DOHH2 (cell line): ENCODE measurements around the gene HSD3B2.

Experiments
- H3F3A ChIP-seq: fragments of 200-600 bp; sonication (generic), shearing (Covaris generic); 2 replicates; pipeline ENCODE4 v1.6.0; 2016; ENCODE audit warnings: antibody characterized with exemption, mild to moderate bottlenecking; ENCODE audit not compliant: control insufficient read depth, insufficient read depth
- H3K27ac ChIP-seq: fragments of 200-600 bp; sonication (generic); 2 replicates; pipeline ENCODE4 v1.5.1; 2014; ENCODE audit warnings: low read depth, mild to moderate bottlenecking, low read length, moderate library complexity
- H3K27me3 ChIP-seq: fragments of 200-600 bp; sonication (generic); 2 replicates; pipeline ENCODE4 v1.6.1; 2014; ENCODE audit warnings: mild to moderate bottlenecking, low read length, mixed read lengths; ENCODE audit not compliant: control insufficient read depth
- H3K36me3 ChIP-seq: fragments of 200-600 bp; sonication (generic); 2 replicates; pipeline ENCODE4 v1.6.1; 2014; ENCODE audit warnings: mild to moderate bottlenecking, low read length, moderate library complexity, mixed read lengths; ENCODE audit not compliant: control insufficient read depth
- H3K4me1 ChIP-seq: fragments of 200-600 bp; sonication (generic); 2 replicates; pipeline ENCODE4 v1.6.1; 2014; ENCODE audit warnings: mild to moderate bottlenecking, low read length, mixed read lengths; ENCODE audit not compliant: control insufficient read depth
- H3K4me2 ChIP-seq: fragments of 200-600 bp; sonication (generic); 2 replicates; pipeline ENCODE4 v1.6.0; 2014; ENCODE audit warnings: mild to moderate bottlenecking, low read length, moderate library complexity
- H3K4me3 ChIP-seq: fragments of 200-600 bp; sonication (generic); 2 replicates; pipeline ENCODE4 v1.5.1; 2014; ENCODE audit warnings: mild to moderate bottlenecking, low read length, mixed read lengths
- H3K79me2 ChIP-seq: fragments of 200-600 bp; sonication (generic); 2 replicates; pipeline ENCODE4 v1.6.1; 2014; ENCODE audit warnings: mild to moderate bottlenecking, low read length, mixed read lengths; ENCODE audit not compliant: control insufficient read depth
- H3K9me2 ChIP-seq: fragments of 200-600 bp; sonication (generic); replicated peaks from 2 replicates; pipeline ENCODE4 v1.6.1; 2014; ENCODE audit warnings: mild to moderate bottlenecking, low read length, mixed read lengths; ENCODE audit not compliant: control insufficient read depth
- H3K9me3 ChIP-seq: fragments of 200-600 bp; sonication (generic); 2 replicates; pipeline ENCODE4 v1.6.1; 2014; ENCODE audit warnings: antibody characterized with exemption, low read length, mixed read lengths; ENCODE audit not compliant: control insufficient read depth, insufficient read depth
- H4K20me1 ChIP-seq: fragments of 200-600 bp; sonication (generic); 2 replicates; pipeline ENCODE4 v1.6.0; 2014; ENCODE audit warnings: low read depth, mild to moderate bottlenecking, antibody characterized with exemption, low read length, moderate library complexity; ENCODE audit not compliant: control insufficient read depth, insufficient read depth
- CTCF ChIP-seq: fragments of 200-600 bp; sonication (generic); IDR thresholded peaks from one replicate; pipeline ENCODE4 v1.5.1; 2014; ENCODE audit warnings: antibody characterized with exemption, mild to moderate bottlenecking, low read depth, low read length; ENCODE audit not compliant: poor library complexity, severe bottlenecking
- EZH2phosphoT487 ChIP-seq: fragments of 200-600 bp; sonication (generic); IDR thresholded peaks from 2 replicates; pipeline ENCODE4 v1.6.1; 2017; ENCODE audit warnings: borderline replicate concordance, mild to moderate bottlenecking, antibody characterized with exemption, low read length, moderate library complexity, mixed read lengths

The HSD3B2 gene

GRCh38 chr1:119430486-119430885, 15.5 kb downstream of the HSD3B2 start:
- Histone ChIP-seq H3K9me3 (no peaks in the 10 kb centered on the region), H3K9me2 (no peaks in the 10 kb centered on the region), H3K79me2 (no peaks in the 10 kb centered on the region), H3K4me1 (no peaks in the 10 kb centered on the region), H3F3A (no peaks in the 10 kb centered on the region), H4K20me1 (no peaks in the 10 kb centered on the region), H3K27ac (no peak overlapping the region), H3K36me3 (no peaks in the 10 kb centered on the region), H3K4me3 (no peak overlapping the region), H3K27me3 (no peaks in the 10 kb centered on the region), H3K4me2 (no peak overlapping the region)
- no peak for TF ChIP-seq EZH2phosphoT487
- no peak for TF ChIP-seq CTCF

- H3K9me3 ChIP-seq = no peaks in the 10 kb centered on the region
- H3K27me3 ChIP-seq = no peaks in the 10 kb centered on the region
- H3K36me3 ChIP-seq = no peaks in the 10 kb centered on the region
- TF ChIP-seq CTCF (no peak), EZH2phosphoT487 (no peak)
- H3K79me2 ChIP-seq = no peaks in the 10 kb centered on the region
- no peaks in the 10 kb centered on the region for H3K9me2 ChIP-seq
- H3F3A ChIP-seq = no peaks in the 10 kb centered on the region
- no peak overlapping the region for H3K4me2 ChIP-seq
- H4K20me1 ChIP-seq = no peaks in the 10 kb centered on the region
- no peak overlapping the region for H3K27ac ChIP-seq
- H3K4me3 ChIP-seq = no peak overlapping the region
- H3K4me1 ChIP-seq = no peaks in the 10 kb centered on the region
Observed at GRCh38 chr1:119431836-119432235, 16.9 kb downstream of the HSD3B2 start.

- H4K20me1 ChIP-seq = no peaks in the 10 kb centered on the region
- H3K27ac ChIP-seq = no peak overlapping the region
- no peaks in the 10 kb centered on the region for H3K27me3 ChIP-seq
- H3K4me3 ChIP-seq = no peak overlapping the region
- no peak overlapping the region for H3K4me2 ChIP-seq
- H3K9me2 ChIP-seq = no peaks in the 10 kb centered on the region
- H3K9me3 ChIP-seq = no peaks in the 10 kb centered on the region
- no peak for TF ChIP-seq EZH2phosphoT487
- H3K36me3 ChIP-seq = no peaks in the 10 kb centered on the region
- no peaks in the 10 kb centered on the region for H3F3A ChIP-seq
- no peaks in the 10 kb centered on the region for H3K4me1 ChIP-seq
- no peaks in the 10 kb centered on the region for H3K79me2 ChIP-seq
Observed at GRCh38 chr1:119435052-119435451, 20.1 kb downstream of the HSD3B2 start.

GRCh38 chr1:119438761-119439160, 23.8 kb downstream of the HSD3B2 start:
- Histone ChIP-seq H3K36me3 (no peaks in the 10 kb centered on the region), H4K20me1 (no peaks in the 10 kb centered on the region), H3K4me2 (no peak overlapping the region), H3K4me3 (no peak overlapping the region), H3F3A (no peaks in the 10 kb centered on the region), H3K27me3 (no peaks in the 10 kb centered on the region), H3K27ac (no peak overlapping the region), H3K9me3 (no peaks in the 10 kb centered on the region), H3K4me1 (no peaks in the 10 kb centered on the region), H3K79me2 (no peaks in the 10 kb centered on the region), H3K9me2 (no peaks in the 10 kb centered on the region)
- TF ChIP-seq CTCF (no peak), EZH2phosphoT487 (no peak)
